Fibroblast of pulmonary artery (primary cell): ENCODE data around the gene CDC42BPA.
"Not testable (repeated sequence)": the region's sequence is repeated elsewhere in the genome, so short reads cannot be mapped to it uniquely, and the experiment has no call there.

Experiments
- DNase-seq: peaks from one replicate; pipeline ENCODE4 v3.0.0-alpha.2; 2010; ENCODE audit warnings: low read depth
- H3K4me3 ChIP-seq: replicated peaks from 2 replicates; pipeline ENCODE4 v1.5.1; 2011; ENCODE audit warnings: low read depth, mild to moderate bottlenecking, control low read depth, low read length, moderate library complexity
- TF ChIP-seq, protein P1 (sequence below): IDR thresholded peaks from 2 replicates; pipeline ENCODE4 v1.5.1; 2011; ENCODE audit warnings: mild to moderate bottlenecking, control low read depth, low read length, inconsistent platforms; ENCODE audit errors: missing control alignments

Gene CDC42BPA

DNA sequence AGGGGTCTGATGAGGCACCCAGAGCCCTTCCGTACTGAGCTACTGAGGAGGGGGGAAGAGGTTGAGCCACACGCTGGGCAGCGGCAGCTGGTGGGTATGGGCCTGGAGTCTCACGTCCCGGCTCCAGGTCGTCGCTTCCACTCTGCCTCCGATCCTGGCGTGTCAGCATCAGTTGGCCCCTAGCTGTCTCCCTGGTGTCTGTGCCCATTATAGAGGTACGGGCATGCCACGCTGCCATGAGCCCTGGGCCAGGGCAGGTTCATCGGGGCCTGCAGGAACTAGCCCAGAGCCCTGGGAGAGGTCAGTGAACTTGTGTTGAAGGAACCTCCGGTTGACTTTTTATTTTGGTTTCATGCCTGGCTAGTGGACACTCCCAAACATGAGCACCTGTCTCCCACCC is 360.0 kb downstream of the CDC42BPA start:
- no peak for DNase-seq
- TF ChIP-seq, protein P1, sequence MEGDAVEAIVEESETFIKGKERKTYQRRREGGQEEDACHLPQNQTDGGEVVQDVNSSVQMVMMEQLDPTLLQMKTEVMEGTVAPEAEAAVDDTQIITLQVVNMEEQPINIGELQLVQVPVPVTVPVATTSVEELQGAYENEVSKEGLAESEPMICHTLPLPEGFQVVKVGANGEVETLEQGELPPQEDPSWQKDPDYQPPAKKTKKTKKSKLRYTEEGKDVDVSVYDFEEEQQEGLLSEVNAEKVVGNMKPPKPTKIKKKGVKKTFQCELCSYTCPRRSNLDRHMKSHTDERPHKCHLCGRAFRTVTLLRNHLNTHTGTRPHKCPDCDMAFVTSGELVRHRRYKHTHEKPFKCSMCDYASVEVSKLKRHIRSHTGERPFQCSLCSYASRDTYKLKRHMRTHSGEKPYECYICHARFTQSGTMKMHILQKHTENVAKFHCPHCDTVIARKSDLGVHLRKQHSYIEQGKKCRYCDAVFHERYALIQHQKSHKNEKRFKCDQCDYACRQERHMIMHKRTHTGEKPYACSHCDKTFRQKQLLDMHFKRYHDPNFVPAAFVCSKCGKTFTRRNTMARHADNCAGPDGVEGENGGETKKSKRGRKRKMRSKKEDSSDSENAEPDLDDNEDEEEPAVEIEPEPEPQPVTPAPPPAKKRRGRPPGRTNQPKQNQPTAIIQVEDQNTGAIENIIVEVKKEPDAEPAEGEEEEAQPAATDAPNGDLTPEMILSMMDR = no peak

DNA sequence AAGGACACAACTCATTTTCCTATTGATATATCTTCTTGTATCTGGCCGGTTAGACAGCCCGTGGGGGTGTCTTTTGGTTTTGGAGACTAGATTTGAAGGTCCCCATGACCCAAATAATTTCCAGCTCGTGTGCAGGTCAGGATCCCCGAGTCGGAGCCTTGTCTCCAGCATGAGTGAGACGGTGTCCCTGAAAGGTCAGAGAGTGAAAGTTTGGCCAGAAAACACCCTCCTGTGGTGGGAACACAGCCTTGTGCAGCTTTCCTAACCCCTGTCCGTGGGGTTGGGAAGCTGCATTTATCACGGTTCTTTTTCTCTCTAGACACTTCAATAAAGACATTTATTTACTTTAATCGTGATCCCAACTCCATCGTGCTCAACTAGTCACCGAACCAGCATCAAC is 360.6 kb downstream of the CDC42BPA start:
- TF ChIP-seq, protein P1 = no peak
- no peak for DNase-seq
- H3K4me3 ChIP-seq = no peak overlapping the region

More for the DNA sequence above, 360.0 kb downstream of the CDC42BPA start:
- no peak overlapping the region for H3K4me3 ChIP-seq

DNA sequence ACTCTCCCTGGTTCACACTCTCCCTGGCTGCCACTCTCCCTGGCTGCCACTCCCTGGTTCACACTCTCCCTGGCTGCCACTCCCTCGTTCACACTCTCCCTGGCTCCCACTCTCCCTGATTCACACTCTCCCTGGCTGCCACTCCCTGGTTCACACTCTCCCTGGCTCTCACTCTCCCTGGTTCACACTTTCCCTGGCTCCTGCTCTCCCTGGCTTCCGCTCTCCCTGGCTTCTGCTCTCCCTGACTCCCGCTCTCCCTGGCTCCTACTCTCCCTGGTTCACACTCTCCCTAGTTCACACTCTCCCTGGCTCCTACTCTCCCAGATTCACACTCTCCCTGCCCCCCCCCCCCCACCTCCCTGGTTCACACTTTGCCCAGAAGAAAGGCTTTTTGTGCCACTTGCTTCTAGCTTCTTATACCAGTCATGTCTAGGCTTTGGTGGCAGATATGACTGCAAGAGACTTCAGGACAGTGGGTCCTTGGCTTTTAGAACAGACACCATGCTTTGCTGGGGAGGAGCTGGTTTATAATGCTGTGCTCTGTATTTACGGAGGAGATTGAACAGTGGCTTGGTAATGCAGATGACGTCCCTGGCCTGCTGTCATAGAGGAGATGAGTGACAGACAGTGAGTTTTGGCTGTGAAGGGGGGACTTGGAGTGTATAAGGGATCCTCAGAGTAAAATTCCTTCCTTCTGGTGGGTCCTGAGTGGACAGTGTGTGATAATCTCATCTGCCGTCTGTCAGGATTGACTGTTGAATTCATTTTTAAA is 361.2 kb downstream of the CDC42BPA start:
- no peak overlapping the region for H3K4me3 ChIP-seq
- DNase-seq = no peak
- TF ChIP-seq, protein P1 = no peak

DNA sequence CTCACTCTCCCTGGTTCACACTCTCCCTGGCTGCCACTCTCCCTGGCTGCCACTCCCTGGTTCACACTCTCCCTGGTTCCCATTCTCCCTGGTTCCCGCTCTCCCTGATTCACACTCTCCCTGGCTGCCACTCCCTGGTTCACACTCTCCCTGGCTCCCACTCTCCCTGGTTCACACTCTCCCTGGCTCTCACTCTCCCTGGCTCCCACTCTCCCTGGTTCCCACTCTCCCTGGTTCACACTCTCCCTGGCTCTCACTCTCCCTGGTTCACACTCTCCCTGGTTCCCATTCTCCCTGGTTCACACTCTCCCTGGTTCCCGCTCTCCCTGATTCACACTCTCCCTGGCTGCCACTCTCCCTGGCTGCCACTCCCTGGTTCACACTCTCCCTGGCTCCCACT is 362.4 kb downstream of the CDC42BPA start:
- DNase-seq, H3K4me3 ChIP-seq: not testable (repeated sequence)

DNA sequence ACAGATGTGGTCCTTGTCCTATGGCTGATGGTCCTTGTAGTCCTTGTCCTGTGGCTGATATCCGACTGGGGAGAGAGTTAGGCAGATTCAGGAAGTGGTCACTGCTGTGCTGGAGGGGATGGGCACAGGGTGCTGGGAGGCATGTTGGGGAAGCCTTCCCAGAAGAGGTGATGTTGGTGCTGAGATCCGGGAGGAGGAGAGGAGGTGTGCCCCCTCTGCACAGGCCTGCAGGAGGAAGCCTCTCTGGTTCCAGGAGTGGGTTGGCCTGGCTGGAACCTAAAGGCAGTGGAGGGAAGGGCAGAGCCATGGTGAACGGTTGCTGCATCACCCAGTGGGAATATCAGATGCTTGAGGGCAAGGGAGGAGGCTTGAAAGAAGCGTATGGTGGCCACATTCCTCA is 363.5 kb downstream of the CDC42BPA start:
- TF ChIP-seq, protein P1 = no peak
- H3K4me3 ChIP-seq = no peak overlapping the region
- no peak for DNase-seq

DNA sequence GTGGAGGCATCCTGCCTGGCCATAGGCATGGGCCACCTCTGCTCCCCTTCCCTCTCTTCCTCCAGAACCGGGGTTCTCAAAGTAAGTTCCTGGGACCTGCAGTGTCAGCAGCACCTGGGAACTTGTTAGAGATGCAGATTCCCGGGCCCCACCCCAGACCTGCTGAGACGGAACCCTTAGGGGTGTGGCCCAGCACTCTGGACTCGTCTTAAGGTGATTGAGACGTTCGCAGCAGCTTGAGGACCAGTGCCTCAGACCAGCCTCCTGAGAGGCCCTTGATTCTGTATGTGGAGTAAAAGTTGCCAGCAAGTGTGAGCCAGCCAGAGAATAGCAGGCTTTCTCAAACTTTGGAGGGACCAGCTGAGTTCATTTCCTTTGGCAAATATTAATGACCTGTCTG is 364.0 kb downstream of the CDC42BPA start:
- H3K4me3 ChIP-seq = no peak overlapping the region
- DNase-seq = no peak
- TF ChIP-seq, protein P1 = no peak

DNA sequence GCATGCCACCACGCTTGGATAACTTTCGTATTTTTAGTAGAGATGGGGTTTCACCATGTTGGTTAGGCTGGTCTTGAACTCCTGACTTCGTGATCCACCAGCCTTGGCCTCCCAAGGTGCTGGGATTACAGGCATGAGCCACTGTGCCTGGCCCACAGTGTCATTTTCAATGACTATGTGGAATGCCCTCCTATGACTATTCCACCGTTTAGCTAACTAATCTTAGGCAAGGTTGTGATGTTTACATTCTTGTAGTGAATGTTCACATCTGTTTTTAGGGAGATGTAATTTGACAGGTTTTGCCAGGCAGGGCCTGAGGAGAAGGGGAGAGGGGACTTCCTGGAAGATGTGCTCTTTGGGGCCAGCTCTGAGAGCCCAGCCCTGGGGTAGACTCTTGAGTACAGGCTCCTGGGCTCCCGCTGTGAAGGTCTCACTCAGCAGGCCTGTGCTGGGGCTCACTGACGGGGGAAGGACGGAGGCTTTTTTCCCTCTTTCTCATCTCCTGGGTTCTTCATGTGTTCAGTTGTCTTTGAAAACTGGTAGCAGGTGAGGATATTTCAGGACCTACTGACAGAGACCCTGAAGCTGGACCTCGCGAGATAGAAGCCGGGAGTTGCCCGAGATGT is 365.0 kb downstream of the CDC42BPA start:
- DNase-seq = no peak
- no peak overlapping the region for H3K4me3 ChIP-seq
- TF ChIP-seq, protein P1 = no peak
